Testis (tissue), 2 donors: ENCODE results near the gene EHD2.

Source experiments
- POLR2A ChIP-seq: fragments of 450-650 bp; IDR thresholded peaks from one replicate; pipeline ENCODE4 v1.6.1; 2017; ENCODE audit warnings: antibody characterized with exemption, mild to moderate bottlenecking, moderate library complexity
- TF ChIP-seq, protein P1 (sequence below), 3 experiments: fragments of 450-650 bp in 2 of 3; fragments of 200-600 bp in 1 of 3; sonication (generic) in 1 of 3; IDR thresholded peaks; one replicate each; pipeline ENCODE4 v1.5.1; 2016 to 2019; ENCODE audit warnings: antibody characterized with exemption in 3 of 3, mild to moderate bottlenecking in 2 of 3, moderate library complexity in 1 of 3

DNA sequence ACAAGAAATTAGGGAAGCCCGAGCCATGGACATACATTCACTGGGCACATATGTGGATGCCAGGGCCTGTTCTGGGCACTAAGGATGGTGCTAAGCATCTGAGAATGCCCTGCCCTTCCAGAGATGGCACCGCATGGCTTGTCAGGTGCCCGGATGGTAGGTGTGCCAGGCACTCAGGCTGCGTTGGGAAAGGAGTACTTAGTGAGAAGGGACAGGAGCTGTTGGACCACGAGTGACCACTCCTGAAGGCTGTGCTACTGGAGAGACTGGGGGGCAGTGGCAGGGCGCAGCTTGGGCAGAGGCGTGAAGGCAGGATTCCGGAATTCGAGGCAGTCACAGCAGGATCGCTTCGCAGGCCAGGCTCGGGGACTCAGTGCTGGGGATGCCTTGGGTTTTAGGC lies 38.0 kb upstream of the EHD2 start:
- TF ChIP-seq, protein P1, sequence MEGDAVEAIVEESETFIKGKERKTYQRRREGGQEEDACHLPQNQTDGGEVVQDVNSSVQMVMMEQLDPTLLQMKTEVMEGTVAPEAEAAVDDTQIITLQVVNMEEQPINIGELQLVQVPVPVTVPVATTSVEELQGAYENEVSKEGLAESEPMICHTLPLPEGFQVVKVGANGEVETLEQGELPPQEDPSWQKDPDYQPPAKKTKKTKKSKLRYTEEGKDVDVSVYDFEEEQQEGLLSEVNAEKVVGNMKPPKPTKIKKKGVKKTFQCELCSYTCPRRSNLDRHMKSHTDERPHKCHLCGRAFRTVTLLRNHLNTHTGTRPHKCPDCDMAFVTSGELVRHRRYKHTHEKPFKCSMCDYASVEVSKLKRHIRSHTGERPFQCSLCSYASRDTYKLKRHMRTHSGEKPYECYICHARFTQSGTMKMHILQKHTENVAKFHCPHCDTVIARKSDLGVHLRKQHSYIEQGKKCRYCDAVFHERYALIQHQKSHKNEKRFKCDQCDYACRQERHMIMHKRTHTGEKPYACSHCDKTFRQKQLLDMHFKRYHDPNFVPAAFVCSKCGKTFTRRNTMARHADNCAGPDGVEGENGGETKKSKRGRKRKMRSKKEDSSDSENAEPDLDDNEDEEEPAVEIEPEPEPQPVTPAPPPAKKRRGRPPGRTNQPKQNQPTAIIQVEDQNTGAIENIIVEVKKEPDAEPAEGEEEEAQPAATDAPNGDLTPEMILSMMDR (IDR thresholded peaks at IDR 0.05): no peak
- TF ChIP-seq POLR2A: no peak
